IPS-18a (cell line): ENCODE data around the gene TSPEAR.

Source experiments
- H3K27ac ChIP-seq: one replicate; pipeline ENCODE4 v1.5.1; 2013; ENCODE audit warnings: low read length
- H3K27me3 ChIP-seq: one replicate; pipeline ENCODE4 v1.6.1; 2013; ENCODE audit warnings: mild to moderate bottlenecking, low read length; ENCODE audit not compliant: control insufficient read depth, insufficient read depth
- H3K36me3 ChIP-seq: one replicate; pipeline ENCODE4 v1.6.1; 2013; ENCODE audit warnings: low read depth, low read length; ENCODE audit not compliant: control insufficient read depth
- H3K4me1 ChIP-seq: one replicate; pipeline ENCODE4 v1.6.1; 2013; ENCODE audit warnings: low read depth, low read length; ENCODE audit not compliant: control insufficient read depth
- H3K4me3 ChIP-seq: one replicate; pipeline ENCODE4 v1.5.1; 2013; ENCODE audit warnings: low read length
- H3K9ac ChIP-seq: one replicate; pipeline ENCODE4 v1.6.1; 2013; ENCODE audit warnings: mild to moderate bottlenecking, low read length, moderate library complexity
- H3K9me3 ChIP-seq: one replicate; pipeline ENCODE4 v1.6.1; 2013; ENCODE audit warnings: low read depth, low read length; ENCODE audit not compliant: control insufficient read depth

TSPEAR gene

GRCh38 chr21:44728716-44729115 is 17.3 kb upstream of the TSPEAR start:
- no peaks in the 10 kb centered on the region for H3K36me3 ChIP-seq
- no peaks in the 10 kb centered on the region for H3K4me1 ChIP-seq
- H3K9me3 ChIP-seq: no peaks in the 10 kb centered on the region
- H3K27me3 ChIP-seq: peaks cover 8% of the 10 kb centered on the region
- no peak overlapping the region for H3K4me3 ChIP-seq
- H3K27ac ChIP-seq: no peak overlapping the region
- H3K9ac ChIP-seq: no peak overlapping the region

- no peaks in the 10 kb centered on the region for H3K36me3 ChIP-seq
- H3K9ac ChIP-seq: no peak overlapping the region
- H3K27me3 ChIP-seq: peaks cover 17% of the 10 kb centered on the region
- no peaks in the 10 kb centered on the region for H3K9me3 ChIP-seq
- no peak overlapping the region for H3K27ac ChIP-seq
- H3K4me1 ChIP-seq: peaks cover 5% of the 10 kb centered on the region
- no peak overlapping the region for H3K4me3 ChIP-seq
Observed at GRCh38 chr21:44727757-44728156, 16.4 kb upstream of the TSPEAR start.

- H3K9me3 ChIP-seq: no peaks in the 10 kb centered on the region
- no peak overlapping the region for H3K9ac ChIP-seq
- H3K27ac ChIP-seq: no peak overlapping the region
- peaks cover 8% of the 10 kb centered on the region for H3K4me1 ChIP-seq
- no peaks in the 10 kb centered on the region for H3K36me3 ChIP-seq
- peaks cover 22% of the 10 kb centered on the region for H3K27me3 ChIP-seq
- no peak overlapping the region for H3K4me3 ChIP-seq
Observed at GRCh38 chr21:44727321-44727720, 15.9 kb upstream of the TSPEAR start.

DNA sequence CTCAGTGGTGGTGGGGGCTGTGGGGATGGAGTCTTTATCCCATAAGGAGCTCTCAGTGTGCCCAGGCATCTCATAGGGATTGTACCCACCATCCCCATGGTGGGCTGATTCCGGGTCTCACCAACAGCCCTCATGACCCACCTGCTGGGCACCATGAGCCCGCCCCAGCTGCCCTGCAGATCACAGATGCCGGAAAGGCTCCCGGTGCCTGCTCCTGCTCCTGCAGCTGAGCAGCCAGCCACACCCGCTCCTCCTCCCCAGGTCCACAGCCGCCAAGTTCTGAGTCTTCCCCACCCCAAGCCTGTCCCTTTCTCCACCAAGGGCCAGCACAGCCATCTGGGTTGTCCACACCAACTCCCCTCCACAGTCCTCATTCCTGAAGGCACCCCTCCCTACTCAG is 15.5 kb upstream of the TSPEAR start:
- Histone ChIP-seq H3K4me3 (no peak overlapping the region), H3K9me3 (no peaks in the 10 kb centered on the region), H3K9ac (no peak overlapping the region), H3K36me3 (no peaks in the 10 kb centered on the region), H3K27me3 (peaks cover 23% of the 10 kb centered on the region), H3K27ac (no peak overlapping the region), H3K4me1 (peaks cover 8% of the 10 kb centered on the region)

- H3K9ac ChIP-seq: no peak overlapping the region
- H3K27ac ChIP-seq: no peak overlapping the region
- H3K27me3 ChIP-seq: peaks cover 23% of the 10 kb centered on the region
- H3K4me1 ChIP-seq: peaks cover 8% of the 10 kb centered on the region
- no peak overlapping the region for H3K4me3 ChIP-seq
- no peaks in the 10 kb centered on the region for H3K9me3 ChIP-seq
- no peaks in the 10 kb centered on the region for H3K36me3 ChIP-seq
Observed at GRCh38 chr21:44724926-44725325, 13.6 kb upstream of the TSPEAR start.

DNA sequence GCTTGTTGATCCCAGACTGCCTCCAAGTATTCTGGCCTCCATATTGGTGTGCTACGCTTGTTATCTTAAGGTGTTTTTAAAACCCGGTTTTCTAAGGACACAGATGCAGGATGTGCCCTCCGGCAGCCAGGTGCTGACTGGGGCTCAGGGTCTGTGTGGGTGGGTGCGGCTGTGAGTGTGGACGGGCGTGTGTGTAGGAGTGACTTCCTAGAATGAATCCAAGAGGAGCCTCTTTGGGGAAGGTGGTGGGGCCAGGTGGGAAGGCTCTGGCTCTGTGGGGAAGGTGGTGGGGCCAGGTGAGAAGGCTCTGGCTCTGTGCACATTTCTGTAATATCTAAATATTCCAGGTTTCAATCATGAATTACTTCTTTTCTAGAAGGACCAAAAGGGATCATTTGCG is 12.8 kb upstream of the TSPEAR start:
- H3K9ac ChIP-seq: no peak overlapping the region
- H3K27me3 ChIP-seq: peaks cover 23% of the 10 kb centered on the region
- no peaks in the 10 kb centered on the region for H3K9me3 ChIP-seq
- peaks cover 8% of the 10 kb centered on the region for H3K4me1 ChIP-seq
- no peak overlapping the region for H3K4me3 ChIP-seq
- no peaks in the 10 kb centered on the region for H3K36me3 ChIP-seq
- H3K27ac ChIP-seq: no peak overlapping the region

DNA sequence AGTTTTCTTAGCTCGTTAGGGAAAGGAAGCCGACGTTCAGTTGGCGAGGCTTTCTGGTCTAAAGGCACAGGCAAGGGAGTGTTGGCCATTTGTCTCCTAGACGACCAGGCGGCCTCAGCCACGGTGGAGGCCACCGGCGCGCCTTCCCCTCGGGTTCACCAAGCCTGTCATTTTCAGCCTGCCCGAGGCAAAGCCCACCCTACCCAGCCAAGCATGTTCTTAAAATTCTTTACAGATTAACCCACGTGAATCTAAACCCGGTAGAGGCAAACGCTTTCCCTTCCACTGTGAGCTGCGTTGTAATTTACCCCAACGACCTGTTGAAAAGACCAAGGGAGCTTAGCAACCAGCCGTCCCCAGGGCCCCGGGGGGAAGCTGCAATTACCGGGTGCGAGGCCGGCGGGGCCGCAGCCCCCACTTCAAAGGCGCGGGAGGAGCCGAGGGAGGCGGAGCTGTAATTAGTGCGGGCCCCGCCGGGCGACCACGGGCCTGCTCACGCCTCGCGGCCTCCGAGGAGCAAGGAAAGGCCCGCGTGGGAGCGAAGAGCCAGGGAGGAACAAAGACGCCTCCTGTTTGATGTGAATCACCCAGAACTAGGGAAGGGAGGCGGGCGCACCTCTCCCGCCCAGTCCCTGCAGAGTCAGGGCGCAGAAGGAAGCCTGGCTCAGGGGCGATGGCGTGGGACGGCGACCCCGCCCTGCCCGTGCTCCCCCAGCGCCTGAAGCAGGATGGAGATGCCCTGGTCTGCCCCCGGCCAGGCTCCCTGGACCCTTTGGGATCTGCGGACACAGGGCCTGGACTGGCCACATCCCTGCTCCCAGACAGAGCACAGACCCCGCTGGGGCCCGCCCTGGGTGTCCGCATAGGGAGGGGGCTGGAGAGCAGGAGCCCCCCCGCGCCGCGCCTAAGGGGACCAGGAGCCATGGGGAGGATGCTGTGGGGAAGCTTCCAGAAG is 12.1 kb upstream of the TSPEAR start:
- Histone ChIP-seq H3K4me3 (peak overlapping the region; percentile 10), H3K9me3 (no peaks in the 10 kb centered on the region), H3K9ac (no peak overlapping the region), H3K27me3 (peaks cover 23% of the 10 kb centered on the region), H3K36me3 (no peaks in the 10 kb centered on the region), H3K4me1 (peaks cover 13% of the 10 kb centered on the region), H3K27ac (no peak overlapping the region)

GRCh38 chr21:44722731-44723130 is 11.4 kb upstream of the TSPEAR start:
- Histone ChIP-seq H3K4me1 (peaks cover 20% of the 10 kb centered on the region), H3K9ac (no peak overlapping the region), H3K36me3 (no peaks in the 10 kb centered on the region), H3K4me3 (peak overlapping the region; percentile 10), H3K9me3 (no peaks in the 10 kb centered on the region), H3K27me3 (peaks cover 23% of the 10 kb centered on the region), H3K27ac (no peak overlapping the region)

DNA sequence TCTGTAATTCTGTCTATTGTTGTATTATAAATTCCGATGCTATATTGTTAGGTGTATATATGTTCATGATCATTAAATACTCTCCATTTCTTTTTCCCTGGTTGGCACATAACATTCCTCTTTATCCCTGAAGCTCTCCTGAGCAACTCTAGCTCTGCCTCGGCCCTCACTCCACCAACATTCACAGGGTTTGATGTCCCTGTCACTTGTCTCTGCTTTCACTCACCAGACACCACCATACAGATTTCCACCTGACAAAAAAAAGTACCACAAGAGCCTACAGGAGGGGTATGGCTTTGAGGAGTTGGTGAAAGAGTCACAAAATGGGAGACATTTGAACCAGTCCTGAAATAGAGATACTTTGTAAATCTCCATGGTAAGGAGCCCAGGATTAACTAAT is 8.8 kb upstream of the TSPEAR start:
- Histone ChIP-seq H3K4me1 (peaks cover 21% of the 10 kb centered on the region), H3K9me3 (no peaks in the 10 kb centered on the region)

GRCh38 chr21:44718571-44718970 is 7.2 kb upstream of the TSPEAR start:
- Histone ChIP-seq H3K9ac (no peak overlapping the region), H3K4me3 (no peak overlapping the region), H3K36me3 (no peaks in the 10 kb centered on the region), H3K27ac (no peak overlapping the region), H3K9me3 (no peaks in the 10 kb centered on the region), H3K4me1 (peaks cover 29% of the 10 kb centered on the region), H3K27me3 (peaks cover 29% of the 10 kb centered on the region)

More for the DNA sequence above, 8.8 kb upstream of the TSPEAR start:
- Histone ChIP-seq H3K36me3 (no peaks in the 10 kb centered on the region), H3K27me3 (peaks cover 23% of the 10 kb centered on the region), H3K9ac (no peak overlapping the region), H3K27ac (no peak overlapping the region), H3K4me3 (no peak overlapping the region)

- Histone ChIP-seq H3K4me1 (peaks cover 29% of the 10 kb centered on the region), H3K27ac (no peak overlapping the region), H3K9me3 (no peaks in the 10 kb centered on the region), H3K36me3 (no peaks in the 10 kb centered on the region), H3K4me3 (no peak overlapping the region), H3K27me3 (peaks cover 29% of the 10 kb centered on the region), H3K9ac (no peak overlapping the region)
Observed at GRCh38 chr21:44718093-44718492, 6.7 kb upstream of the TSPEAR start.

GRCh38 chr21:44716984-44717383 is 5.6 kb upstream of the TSPEAR start:
- Histone ChIP-seq H3K36me3 (no peaks in the 10 kb centered on the region), H3K4me3 (no peak overlapping the region), H3K4me1 (peaks cover 27% of the 10 kb centered on the region), H3K27me3 (peaks cover 31% of the 10 kb centered on the region), H3K9me3 (no peaks in the 10 kb centered on the region), H3K27ac (no peak overlapping the region), H3K9ac (no peak overlapping the region)
